ENCODE measurements around the gene HAO2.

Gene HAO2

DNA sequence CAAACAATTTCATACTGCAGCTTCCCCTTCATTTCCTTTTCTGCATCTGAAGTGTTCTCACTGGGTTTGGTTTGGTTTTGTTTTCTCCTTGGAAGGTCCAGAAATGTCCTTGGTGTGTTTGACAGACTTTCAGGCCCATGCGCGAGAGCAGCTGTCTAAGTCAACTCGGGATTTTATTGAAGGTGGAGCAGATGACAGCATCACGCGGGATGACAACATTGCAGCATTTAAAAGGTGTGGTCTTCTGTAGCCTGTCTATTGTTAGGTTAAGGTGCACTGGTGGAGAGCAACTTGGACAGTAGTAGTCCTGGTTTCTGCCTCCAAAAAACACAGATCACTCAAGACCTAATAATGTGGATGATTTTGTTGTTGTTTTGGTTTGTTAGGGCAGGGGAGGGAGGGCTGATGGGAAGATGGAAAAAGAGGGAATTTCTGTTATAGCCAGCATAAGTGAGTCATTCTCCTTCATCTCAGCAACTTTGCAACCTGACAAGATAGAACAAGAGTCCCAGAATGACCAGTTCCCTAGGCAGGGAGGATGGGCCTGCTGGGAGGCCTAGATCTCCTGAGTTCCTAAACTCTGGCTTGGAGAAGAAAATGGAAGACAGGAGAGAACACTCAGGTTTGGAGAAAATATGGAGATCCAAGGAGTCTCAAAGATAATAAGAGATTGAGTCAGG is 12.5 kb downstream of the HAO2 start:
- no peak for DNase-seq

DNA sequence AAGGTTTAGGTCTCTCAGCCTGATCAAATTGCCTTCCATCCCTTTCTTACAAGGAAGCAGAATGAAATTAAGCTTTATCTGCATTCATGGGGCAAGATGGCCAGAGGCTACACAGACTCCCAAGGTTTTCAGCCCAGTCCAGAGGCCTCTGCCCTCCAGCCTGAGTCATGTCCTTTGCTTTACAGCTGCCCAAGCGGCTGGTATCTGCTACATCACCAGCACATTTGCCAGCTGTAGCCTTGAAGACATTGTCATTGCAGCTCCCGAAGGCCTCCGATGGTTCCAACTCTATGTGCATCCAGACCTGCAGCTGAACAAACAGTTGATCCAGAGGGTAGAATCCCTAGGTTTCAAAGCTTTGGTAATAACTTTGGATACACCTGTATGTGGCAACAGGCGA is 16.0 kb downstream of the HAO2 start:
- no peak for DNase-seq

DNA sequence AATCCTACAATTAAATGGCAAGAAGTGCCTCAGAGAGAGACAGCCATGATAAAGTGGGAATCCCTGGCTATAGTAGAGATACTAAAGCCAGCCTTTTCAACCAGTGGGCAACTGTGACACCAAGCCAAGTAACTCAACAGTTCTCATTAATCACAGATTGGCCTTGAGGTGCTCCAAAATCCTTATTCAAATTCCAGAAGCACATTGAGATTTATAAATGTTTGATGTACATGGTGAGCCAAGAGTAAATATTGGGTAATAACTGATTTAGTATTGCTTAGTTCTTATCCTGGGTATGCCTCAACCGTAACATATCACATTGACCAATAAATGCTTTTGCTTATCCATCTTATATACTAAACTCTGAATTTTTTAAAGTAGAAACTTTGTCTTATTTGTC is 17.1 kb downstream of the HAO2 start:
- DNase-seq, result no peak

DNA sequence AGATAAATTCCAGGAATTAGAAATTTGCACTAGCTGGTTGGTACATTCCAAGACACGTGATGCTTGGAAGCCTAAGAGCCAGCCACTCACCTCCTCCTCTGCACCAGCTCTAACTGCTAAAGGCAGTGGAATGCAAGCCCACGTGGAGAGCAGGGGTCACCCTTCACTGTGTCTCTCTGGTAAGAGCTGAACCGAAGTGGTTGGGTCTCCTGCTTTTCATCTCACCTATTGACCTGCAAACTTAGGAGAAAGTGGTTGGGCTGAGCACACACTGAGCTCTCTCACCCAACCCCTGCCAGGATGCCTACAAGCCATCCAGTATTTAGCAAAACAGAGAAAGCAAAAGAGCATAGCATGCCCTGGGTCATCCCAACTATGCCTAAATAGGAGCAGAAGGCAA is 19.3 kb downstream of the HAO2 start:
- DNase-seq, result no peak

DNA sequence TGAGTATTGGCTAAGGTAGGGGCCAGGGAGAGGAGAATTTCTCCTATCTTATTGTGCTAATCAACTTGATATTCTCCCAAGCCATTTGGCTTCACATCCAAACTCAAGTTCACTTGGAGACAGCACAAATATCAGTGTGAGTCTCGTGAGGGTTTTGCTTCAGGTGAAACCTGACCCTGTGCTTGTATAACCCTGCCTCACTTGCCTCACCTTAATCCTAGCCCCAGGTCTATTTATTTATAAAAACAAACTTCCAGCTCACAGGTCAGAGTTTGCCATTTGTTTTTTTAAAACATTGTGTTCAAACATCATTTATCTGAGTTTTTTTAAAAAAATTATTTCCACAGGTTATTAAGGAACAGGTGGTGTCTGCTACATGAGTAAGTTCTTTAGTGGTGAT is 19.9 kb downstream of the HAO2 start:
- DNase-seq, result no peak

DNA sequence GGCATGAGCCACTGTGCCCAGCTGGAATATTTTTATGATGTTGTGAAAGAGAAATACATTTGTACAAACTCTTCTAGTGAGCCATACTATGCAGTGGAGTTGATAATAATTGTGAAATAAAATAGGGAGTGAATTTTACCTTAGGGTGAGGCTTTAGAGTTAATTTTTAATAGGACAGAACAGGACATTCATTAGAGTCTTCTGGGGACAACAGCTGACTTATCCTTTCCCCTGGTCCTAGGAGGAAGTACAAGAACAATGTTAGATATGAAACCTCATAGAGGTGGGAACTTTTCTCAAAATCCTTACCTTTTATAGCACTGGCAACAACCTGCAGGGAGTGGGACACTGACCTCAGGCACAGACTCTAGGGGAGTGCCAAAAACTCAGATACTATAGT is 21.9 kb downstream of the HAO2 start:
- no peak for DNase-seq

DNA sequence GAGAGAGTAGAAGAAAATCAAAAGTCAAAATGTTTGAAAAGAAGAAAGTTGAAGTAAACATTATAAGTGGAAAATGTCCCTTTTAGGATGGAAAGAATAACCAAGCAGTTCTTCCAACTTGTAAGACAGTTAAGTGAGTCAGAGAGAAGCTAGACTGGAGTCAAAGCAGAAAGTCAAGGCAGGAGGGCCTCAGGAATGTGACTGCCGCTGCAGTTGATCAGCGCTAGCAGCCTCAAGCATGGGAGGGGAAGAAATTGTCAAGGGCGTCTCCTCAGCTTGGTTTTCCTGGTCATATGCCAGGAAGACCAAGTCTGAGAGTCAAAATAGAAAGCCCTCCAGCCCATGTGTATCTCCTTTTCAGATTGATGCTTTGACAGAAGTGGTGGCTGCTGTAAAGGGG is 23.2 kb downstream of the HAO2 start:
- DNase-seq, result no peak

DNA sequence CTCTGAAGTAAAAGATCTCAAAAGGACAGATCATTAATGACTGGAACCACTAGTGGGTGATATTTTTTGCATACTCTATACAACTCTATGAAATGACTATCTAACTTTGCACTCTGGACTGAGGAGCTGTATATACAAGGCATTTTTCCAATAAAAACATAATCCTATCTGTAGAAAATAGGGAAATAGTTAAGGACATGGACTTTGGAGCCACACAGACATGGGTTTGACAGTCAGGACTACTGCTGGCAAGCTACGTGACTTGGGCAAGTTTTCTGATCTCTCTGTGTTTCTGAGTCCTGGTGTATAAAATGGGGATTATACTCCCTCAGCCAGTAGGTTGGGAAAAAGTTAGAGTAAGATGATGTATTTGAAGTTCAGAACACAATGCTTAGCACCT is 25.5 kb downstream of the HAO2 start:
- DNase-seq, result no peak

DNA sequence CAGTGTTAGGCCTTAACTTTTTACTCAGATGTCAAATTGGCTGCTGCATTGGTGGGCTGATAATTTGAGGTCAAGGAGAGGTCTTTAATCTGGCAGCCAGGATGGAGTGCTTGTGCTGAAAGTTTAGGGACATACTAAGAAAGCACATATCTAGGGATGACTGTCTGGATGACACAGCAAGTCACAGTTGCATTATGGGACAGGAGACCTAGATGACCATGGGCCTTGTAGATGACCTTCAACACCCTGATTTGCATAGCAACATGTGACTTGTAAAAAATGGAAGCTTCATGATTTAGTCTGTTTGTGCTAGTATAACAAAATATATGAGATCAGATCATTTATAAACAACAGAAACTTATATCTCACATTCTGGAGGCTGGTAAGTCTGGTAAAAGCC is 28.4 kb downstream of the HAO2 start:
- DNase-seq, result no peak

DNA sequence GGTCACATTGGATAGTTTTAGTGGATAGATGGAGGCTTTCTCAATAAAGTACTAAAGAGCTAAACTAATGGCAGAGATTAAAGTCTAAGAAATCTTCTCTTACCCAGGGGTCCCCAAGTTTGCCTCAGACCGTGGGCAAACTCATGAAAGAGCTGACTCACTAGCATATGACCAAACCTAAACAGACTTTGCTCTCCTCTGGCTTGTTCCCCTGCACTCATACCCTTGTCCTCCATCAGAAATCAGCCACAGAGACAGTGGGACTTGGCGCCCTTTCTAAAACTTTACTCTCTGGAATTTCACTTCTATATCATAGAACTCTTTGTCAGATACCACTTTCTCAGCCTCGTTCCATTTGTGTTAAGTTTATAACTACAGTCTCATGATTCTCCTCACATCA is 29.4 kb downstream of the HAO2 start:
- DNase-seq, result no peak

DNA sequence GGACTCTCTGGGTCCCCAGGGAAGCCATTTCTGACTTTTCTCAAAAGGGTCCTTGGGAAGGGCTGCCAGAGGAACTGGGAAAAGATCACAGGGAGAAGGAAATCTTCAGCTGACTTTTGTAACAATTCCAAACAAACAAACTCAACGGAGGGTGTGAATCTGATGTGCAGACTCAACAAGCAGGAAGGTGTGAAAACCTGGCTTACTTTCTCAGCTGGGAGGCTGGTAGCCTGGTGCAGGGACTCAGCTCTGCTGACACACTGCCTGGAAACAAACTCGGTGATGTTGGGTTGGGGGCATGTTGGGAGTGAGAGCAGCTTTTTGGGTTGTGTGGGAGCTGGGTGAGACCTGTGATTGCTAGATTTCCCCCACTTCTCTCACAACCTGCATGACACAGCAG is 36.2 kb downstream of the HAO2 start:
- DNase-seq, result no peak

DNA sequence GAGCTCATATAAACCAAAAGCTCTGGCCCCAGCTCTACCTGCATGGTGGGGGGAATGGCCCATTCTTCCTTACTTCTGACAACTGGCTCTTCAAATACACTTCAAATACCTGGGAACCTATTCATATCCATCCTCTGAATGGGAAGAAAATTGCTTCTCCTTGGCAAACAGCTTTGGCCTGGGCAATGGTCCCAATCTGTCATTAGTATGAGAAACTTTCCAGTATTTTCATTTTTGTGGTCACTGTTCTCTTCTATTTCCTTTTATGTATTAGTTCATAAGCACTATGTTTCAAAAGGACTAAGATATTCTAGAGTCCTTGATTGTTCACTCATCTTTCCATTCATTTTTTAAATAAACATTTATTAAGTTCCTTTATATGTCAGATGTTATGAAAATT is 41.1 kb downstream of the HAO2 start:
- no peak for DNase-seq

DNA sequence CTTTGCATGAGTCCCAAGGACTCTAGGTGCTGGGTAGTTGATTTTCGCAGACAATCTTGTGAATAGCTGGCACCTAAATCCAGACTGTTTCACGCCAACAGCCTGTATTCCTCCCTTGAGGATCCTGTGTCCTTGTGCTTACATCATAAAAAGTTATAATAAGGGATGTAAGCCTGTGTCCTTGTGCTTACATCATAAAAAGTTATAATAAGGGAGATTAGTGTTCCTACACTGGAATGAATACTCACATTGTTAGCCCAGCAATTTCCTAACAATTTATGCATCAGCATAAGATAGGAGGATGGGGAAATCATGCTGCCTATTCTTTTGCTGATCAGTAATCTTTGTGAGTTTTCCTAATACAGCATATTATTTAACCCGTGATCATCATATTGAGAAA is 42.4 kb downstream of the HAO2 start:
- DNase-seq, result no peak

DNA sequence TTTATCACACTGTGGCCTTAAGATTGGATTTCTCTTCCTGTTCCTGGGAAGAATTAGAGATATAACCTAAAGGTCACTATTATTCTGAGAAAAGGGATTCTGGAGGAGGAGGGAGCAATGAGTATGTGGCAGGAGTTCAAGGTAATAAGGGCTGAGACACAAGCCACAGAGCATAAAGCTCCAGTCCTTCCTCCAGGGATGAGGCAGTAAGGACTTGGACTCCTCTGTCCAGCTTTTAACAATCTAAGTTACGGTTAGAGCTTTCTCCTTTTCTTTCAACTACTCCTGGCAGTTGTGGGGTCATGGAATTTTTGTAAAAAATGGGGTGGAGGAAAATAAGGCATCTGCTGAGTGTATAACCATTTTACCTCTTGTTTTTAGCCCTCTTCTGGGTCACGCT is 46.4 kb downstream of the HAO2 start, which contains the start of gene HSD3B2:
TSS of gene HSD3B2 (plus strand) at position 201 of the 400 bp plus-strand sequence. CDS start 270 bp downstream, outside the sequence.
- no peak for DNase-seq

DNA sequence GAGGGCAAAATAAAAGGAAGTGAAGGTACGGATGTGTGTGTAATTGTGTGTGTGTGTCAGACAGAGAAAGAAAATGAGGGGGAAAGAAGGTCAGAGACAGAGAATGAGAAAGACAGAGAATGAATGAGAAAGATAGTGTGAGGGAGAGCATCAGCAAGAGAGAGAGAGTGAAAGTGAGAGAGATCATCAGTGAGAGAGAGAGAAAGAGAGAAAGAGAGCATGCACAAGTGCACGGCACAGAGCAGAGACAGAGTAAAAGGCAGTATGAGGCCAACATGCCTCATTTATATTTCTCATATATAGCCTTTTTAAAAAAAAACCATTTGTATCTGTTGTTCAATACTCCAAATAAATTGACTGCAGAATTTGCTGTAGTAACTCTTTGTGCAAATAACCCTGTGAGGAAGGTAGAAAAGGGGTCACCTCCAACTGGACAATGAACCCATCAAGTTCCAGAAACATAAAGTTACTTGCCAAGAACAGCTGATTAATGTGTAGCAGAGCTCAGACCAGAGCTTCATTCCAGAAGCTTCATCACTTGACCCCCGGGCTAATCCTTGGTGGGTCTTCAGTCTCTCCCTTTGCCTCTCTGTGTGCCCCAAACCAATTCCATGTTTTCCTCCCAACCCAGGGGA is 47.5 kb downstream of the HAO2 start:
- DNase-seq, result no peak

DNA sequence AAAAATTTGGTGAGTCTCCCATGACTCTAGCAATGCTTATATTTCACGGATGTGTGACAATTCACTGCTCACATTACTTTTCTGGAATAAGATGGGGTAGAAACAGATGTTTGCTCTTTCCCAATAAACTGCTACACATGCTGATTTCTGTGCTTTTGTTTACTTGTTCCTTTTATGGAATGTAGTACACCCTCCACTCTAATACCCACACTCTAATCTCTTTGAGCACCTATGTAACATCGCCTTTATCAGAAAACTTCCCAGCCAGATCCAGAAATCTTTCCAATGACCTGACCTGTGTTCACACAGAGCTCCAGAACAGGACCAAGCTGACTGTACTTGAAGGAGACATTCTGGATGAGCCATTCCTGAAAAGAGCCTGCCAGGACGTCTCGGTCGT is 50.5 kb downstream of the HAO2 start:
- DNase-seq, result no peak

DNA sequence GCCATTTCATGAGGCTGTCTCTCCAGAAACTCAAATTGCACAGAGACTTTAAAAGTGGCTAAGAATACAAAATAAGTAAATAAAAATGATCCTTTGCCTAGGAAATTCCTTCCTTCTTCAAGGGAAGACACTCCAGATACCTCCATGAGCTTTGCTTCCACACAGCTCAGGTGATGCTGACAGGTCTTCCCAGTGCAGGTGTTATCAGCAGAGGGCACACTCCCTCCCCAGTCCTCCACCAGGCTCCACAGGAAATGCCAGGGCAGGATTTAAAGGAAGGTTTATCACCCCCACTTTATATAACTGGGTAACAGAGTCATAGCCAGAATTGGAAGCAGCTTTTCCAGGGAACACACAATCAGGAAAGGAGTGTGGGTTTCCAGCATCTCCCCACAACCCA is 52.1 kb downstream of the HAO2 start:
- no peak for DNase-seq

DNA sequence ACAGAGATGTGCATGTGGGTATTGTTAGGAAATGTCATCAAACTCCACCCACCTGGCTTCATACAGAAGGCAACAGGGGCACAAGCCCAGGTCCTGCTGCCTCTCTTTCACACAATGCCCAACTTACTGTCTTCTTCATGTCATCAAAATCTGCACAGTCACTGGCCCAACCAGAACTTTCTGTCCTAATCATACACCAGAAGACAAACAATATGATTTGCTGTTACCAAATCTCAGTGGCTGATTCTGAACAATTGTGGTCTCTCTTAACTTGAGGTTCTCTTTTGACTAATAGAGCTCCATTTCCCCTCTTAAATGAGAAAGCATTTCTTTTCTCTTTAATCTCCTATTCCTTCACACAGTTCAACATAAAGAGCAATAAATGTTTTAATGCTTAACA is 54.0 kb downstream of the HAO2 start:
- DNase-seq, result no peak

DNA sequence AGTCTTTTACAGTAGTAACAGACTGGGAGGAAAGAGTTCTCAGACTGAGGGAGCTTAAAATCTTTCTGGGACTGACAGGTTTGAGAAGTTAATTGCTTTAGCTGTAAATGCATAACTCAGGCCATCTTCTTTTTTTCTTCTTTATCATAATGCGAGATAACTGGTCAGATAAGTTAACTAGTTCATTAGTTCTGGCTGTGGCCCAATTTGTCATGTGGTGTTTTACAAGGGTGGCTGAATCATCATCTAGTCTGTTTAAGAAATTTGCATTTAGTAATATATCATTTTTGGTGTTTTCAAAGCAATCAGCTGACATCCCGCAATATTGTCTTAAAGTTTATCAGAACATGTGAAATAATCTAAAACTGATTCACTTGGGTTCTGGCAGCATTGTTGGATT is 60.4 kb downstream of the HAO2 start:
- DNase-seq, result no peak

DNA sequence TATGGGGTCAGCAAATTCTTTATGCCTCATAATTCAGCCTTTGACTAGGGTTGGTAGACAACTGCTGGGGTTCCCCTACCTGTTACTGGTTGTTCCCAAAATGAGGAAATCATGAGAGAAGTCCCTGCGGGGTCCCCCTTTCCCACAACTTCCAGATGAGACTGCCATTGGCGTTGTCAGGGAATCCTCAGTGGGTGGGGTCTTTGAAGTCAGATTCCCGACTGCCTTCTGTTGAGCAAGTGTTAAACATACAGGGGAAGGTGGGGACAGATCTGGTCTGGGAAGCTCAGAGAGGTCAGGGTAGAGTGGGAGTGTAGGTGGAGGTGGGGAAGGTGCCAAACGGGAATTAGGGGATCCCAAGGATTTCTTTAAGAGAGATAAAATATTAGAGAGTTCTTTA is 61.1 kb downstream of the HAO2 start:
- no peak for DNase-seq

DNA sequence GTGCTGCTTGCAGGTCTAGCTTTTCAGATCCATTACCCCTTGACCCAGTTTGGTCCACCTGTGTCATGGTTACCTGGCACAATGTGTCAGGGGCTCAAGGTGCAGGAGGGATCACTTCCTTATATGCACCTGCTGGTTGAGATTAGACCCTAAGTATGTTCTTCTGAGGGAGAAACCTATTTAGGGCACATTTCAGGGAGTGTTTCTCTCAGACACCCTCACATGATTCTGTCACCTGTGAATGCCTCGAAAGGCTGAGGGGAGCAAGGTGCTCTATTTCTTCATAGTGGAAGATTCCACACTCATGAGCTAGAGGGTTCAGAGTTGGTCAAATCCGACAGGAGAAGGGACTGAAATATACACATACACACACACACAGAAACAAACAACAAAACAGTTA is 61.9 kb downstream of the HAO2 start:
- DNase-seq, result no peak

DNA sequence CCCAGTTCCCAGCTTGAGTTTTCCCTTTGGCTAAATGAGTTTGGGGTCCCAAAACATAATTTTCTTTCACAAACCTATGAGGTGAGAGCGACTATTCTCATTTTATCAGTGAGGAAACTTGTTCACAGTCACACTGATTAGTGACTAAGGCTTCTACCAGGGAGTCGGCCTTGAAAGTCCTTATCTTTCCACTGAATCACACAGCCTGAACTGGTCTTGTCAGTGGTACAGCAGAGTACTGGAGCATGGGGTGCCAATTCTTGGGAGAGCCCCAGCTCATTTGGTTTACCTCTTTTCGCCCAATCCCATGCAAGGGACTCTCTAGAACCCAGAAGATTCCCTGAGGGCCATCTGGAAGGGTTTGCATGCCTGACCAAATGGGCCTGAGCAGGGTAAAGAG is 63.3 kb downstream of the HAO2 start:
- DNase-seq, result no peak

DNA sequence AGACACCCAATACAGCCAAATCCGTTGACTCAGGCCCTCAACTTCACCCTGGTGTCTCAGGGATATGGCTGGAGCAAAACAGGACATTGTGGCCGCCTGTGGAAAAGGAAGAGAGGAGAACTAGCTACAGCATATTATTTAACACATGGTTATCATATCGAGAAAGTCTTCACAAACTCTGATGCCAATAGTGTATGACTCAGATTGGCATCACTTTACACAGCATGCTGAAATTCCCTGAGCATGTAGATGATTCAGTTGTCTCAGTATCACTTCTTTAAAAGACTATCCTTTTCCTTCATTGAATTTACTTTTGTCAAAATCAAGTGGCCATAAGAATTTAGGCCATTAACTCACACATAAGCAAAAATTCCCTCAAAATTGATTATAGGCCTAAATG is 66.5 kb downstream of the HAO2 start:
- no peak for DNase-seq

DNA sequence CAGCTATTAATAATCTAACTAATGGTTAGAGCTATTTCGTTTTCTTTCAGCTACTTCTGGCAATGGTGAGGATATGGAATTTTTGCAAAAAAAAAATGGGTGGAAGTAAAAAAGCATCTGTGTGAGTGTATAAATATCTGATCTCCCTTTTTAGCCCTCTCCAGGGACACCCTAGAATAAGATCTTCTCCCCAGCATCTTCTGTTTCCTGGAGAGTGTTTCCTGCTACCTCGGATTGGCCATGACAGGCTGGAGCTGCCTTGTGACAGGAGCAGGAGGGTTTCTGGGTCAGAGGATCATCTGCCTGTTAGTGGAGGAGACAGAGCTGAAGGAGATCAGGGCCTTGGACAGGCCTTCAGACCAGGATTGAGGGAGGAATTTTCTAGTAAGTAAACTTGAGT is 70.2 kb downstream of the HAO2 start:
- DNase-seq, result no peak

DNA sequence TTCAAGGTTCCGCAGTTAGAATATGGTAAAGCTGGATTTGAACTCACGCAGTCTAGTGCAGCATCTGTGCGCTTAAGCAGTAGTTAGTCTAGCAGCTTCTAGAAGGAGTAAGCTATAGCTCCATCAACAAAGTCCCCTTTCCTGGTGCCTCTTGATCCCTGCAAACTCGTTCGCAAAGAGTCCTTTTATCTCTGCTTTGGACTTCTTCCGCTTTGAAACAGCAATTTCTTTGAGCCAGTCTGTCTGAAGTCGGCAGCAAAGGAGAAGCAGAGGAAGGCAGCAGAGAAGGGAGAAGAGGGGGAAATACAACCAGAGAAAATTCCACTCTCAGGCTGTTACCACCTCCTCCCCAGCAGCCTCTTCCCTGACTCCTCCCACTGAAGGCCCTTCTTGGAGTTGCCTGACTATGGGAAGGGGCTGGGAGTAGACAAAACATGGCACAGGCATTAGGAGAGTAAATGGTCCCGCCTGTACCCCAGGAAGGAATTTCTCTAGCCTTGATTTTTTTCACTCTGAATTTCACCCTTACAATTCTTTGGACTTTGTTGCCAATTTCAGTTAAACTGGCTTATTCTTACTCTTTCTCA is 72.2 kb downstream of the HAO2 start:
- DNase-seq, result no peak
